HepG2 (cell line): ENCODE results near the gene CARD9. TPM values are rescaled to one million over a fixed set of nuclear protein-coding genes. Genes with fewer than 3 reads are reported as not detected.

Experiments used
- DMTF1 ChIP-seq: sonication (generic); formaldehyde crosslinking; IDR thresholded peaks from 2 replicates; pipeline ENCODE4 v1.4.0; 2020; ENCODE audit warnings: mild to moderate bottlenecking, missing genetic modification reagents
- EZH2 ChIP-seq: conservative IDR thresholded peaks from 2 replicates; pipeline ENCODE4 v1.6.1; 2012; ENCODE audit warnings: mild to moderate bottlenecking, low read depth, low read length, moderate library complexity
- NR2F2 ChIP-seq: IDR thresholded peaks from 2 replicates; pipeline ENCODE4 v1.6.1; 2012; ENCODE audit warnings: low read depth, inconsistent platforms, borderline replicate concordance
- PCBP1 ChIP-seq: fragments of 200-400 bp; formaldehyde crosslinking; IDR thresholded peaks from 2 replicates; pipeline ENCODE4 v1.6.1; 2017; ENCODE audit warnings: mild to moderate bottlenecking, low read depth, low read length, borderline replicate concordance
- ZNF318 ChIP-seq: sonication (generic); formaldehyde crosslinking; IDR thresholded peaks from 2 replicates; pipeline ENCODE4 v1.4.0; 2020; ENCODE audit warnings: mild to moderate bottlenecking, missing genetic modification reagents
- ZNF773 ChIP-seq: sonication (generic); formaldehyde crosslinking; IDR thresholded peaks from 2 replicates; pipeline ENCODE4 v1.4.0; 2020; ENCODE audit warnings: missing genetic modification reagents, borderline replicate concordance
- polyA plus RNA-seq, 8 experiments: library from polyadenylated mRNA; depleted of rRNA in 3 of 8; stranded (reverse) in 7 of 8; unstranded in 1 of 8; fragments of >200 nt; fragmentation: Illumina TruSeq in 4 of 8; extraction: Trizol in 4 of 8; gene quantifications; 2 replicates each; pipeline versions ENCODE4 v1.2.1 to v1.2.3, GENCODE V29; 2011 to 2016; ENCODE audit warnings: low read depth in 4 of 8, missing spikeins in 1 of 8, mixed read lengths in 1 of 8; ENCODE audit not compliant: insufficient read depth in 1 of 8
- total RNA-seq, 5 experiments: library from RNA; depleted of rRNA; stranded (reverse); fragments of >200 nt; fragmentation: Illumina TruSeq; extraction: Trizol; gene quantifications; 2 replicates each; pipeline ENCODE4 v1.2.3, GENCODE V29; 2016; ENCODE audit warnings: low read depth in 1 of 5

Gene CARD9
- total and polyA plus RNA-seq, 2 of the 13 experiments (the other 11 are each of a cell fraction or from before 2014, with no cell fraction given), result 3.3 to 7.4 TPM

- TF ChIP-seq ZNF318 (CRISPR knock-in tag) (no peak), EZH2 (no peak), PCBP1 (0 out of 2 replicates have a peak, but pooled peaks have one; percentile 38), DMTF1 (CRISPR knock-in tag) (no peak), NR2F2 (no peak), ZNF773 (CRISPR knock-in tag) (no peak)
These were observed 13.4 kb downstream of the CARD9 start (continued) for GRCh38 chr9:136359774-136360718.
